HG02678 (cell line): ENCODE data around the gene TUBA3D.
A peak's percentile ranks its signal among the peaks of the same experiment; 100 is the strongest.
"Not testable (repeated sequence)": the region's sequence is repeated elsewhere in the genome, so short reads cannot be mapped to it uniquely, and the experiment has no call there.

Experiments
- ATAC-seq: cut with Tn5 transposase; IDR thresholded peaks from one replicate; pipeline ENCODE4 v1.9.1; 2021; ENCODE audit warnings: mild to moderate bottlenecking, moderate library complexity; ENCODE audit not compliant: unreplicated experiment

The TUBA3D gene

DNA sequence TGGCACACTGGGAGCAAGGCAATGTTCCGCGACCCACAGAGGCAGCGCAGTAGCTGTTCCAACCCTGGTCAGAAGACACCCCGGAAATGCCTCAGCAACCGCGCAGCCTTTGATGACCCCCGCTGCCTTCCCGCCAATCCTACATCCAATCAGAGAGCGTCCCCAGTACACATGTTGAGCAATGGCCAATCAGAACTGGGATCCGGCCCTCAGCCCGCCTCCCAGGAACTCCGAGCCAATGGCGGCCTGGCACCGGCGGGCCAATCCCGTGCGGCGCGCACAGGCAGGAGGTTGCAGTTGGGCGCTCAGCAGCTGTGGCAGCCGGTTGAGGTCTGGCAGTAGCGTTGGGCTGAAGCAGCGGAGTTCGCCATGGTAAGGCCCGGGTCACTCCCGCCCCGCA lies at the start of gene TUBA3D:
TUBA3D (plus strand) TSS at position 289 of the 400 bp plus-strand sequence; CDS start at position 370, 81 bp downstream.
- ATAC-seq, result no peak

DNA sequence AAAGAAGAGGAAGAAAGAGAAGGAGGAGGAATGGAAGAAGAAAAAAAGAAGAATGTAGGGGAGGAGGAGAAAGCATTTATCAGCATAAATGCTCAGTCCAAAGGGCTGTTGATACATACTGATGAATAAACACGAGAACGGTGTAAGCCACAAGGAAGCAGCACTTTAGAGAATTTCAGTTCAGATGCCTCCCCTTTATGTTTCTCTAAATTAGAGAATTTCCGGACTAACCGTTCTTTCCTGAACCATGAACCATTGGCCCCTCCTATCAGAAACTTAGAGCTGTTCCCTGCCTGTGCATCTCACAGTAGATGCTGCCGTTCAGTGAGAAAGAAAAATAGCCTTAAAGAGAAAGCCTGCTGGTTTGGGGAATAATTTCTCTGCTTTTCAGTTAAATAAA lies 49.2 kb upstream of the TUBA3D start:
- ATAC-seq, result no peak

DNA sequence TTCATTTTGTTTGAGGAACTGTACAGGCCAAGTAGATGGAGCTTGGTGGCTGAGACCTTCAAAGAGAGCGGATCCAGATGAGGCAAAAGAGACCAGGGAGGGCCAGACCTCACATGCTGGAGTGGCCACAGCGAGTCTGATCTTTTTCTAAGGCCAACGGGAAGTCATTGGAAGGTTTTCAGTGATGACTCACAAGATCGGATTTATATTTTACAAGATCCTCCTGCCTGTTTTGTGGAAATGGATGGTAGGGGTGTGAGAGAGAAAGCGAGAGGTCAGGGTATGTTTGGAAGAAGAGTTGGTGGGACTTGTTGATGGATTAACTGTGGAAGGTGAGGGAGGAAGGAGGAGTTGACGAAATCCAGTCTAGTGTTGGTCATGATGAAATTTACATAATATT lies 44.6 kb upstream of the TUBA3D start:
- no peak for ATAC-seq

DNA sequence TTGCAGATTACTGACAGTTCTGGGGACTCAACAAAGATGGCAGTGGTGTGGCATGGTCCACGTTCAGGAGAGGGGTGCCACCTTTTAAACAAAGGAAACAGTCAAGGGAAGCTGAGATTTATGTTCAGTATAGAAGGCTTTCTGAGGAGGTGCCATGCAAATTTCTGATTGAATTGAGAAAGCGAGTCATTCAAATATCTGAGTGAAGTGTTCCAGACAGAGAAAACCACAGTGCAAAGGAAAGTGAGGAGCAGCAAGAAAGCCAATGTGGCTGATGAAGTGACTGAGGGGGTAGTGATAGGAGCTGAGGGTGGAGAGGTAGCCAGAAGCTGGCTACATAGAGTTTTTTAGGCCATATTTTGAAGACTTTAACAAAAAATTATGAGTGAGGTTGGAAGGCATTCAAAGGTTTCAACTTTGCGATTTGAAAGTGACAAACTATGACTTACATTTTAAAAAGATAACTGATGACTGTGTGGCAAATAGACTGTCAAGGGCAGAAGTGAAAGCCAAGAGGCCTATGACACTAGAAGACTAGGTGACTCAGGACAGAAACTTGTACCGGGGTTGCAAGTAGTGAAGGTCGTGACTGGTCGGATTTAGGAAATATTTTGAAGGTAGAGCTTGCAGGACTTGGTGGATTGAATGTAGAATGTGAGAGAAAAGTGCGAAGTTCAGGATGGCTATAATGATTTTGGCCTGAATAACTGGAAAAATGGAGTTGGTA lies 35.0 kb upstream of the TUBA3D start:
- ATAC-seq, result not testable (repeated sequence)

DNA sequence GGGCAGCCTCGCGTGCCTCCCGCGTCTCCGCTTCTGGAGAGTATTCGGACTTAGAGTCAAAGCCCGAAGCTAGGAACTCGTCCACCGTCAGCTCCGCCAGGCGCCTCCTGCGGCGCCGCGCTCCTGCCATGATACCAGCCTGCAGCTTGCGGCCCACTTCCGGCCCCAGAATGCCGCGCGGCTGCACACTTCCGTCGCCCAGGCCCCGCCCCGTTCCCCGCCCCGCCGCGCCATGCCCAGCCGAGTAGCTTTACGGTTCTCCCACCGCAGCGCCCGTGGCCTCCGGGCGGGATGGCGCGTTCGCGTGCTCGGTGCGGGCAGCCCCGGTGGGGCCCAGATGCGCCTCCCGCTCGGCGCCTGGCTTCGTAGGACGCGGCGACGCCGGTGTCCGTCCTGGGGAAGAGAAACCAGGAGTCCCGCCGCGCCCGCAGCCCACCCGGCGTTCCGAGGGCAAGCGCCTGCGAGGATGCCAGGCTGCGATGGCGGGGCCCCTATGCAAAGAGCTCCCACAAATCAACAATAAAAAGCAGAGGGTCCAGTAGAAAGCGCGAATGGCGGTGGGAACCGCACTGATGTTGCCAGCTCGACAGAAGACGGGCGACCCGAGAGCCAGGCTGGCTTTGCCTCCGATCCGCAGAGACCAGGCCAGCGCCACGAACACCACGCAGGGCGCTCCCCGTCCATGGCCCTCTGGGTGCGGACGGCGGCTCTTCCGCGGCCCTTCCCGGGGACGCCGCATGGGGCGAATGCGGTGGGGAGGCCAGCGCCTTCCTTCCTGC lies 31.0 kb upstream of the TUBA3D start:
- not testable (repeated sequence) for ATAC-seq

DNA sequence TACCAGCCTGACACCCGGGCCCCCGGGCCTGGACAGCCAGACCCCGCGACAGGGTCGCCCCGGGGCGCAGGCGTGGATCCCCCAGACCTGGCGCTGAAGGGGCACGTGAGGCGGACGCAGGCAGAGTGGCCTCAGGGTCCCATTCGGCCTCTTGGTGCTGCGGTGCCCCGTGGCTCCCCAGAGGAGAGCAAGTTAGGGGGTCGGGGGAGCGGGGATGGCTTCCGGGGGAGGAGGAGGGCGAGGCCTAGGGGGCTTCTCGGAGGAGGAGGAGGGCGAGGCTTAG lies 30.5 kb upstream of the TUBA3D start:
- ATAC-seq, result not testable (repeated sequence)

DNA sequence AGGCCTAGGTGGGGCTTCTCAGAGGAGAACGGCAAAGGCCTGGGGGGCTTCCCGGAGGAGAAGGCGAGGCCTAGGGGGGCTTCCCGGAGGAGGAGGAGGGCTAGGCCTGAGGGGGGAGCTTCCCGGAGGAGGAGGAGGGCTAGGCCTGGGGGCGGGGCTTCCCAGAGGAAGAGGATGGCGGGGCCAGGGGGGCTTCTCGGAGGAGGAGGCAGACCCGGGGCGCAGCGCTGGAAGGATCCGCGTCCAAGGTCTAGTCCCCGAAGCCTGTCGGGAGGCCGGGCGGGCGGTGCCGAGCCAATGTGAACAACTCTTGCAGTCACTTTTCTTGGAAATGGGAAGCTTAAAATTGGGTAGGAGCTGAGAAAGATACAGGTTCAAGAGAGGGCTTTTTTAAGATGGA lies 30.0 kb upstream of the TUBA3D start:
- ATAC-seq, result no peak

DNA sequence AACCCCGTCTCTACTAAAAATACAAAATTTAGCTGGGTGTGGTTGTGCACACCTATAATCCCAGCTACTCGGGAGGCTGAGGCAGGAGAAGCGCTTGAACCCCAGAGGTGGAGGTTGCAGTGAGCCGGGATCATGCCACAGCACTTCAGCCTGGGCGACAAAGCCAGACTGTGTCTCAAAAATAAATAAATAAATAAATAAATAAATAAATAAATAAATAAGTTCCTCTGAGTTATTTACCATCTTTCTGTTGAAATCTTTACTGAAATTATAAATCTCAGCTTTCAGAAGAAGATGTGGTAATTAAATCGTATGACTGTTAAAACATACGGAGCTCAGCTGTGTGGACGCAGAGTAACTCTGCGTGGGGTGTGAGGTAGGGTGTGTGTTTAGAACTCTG lies 27.9 kb upstream of the TUBA3D start:
- not testable (repeated sequence) for ATAC-seq

DNA sequence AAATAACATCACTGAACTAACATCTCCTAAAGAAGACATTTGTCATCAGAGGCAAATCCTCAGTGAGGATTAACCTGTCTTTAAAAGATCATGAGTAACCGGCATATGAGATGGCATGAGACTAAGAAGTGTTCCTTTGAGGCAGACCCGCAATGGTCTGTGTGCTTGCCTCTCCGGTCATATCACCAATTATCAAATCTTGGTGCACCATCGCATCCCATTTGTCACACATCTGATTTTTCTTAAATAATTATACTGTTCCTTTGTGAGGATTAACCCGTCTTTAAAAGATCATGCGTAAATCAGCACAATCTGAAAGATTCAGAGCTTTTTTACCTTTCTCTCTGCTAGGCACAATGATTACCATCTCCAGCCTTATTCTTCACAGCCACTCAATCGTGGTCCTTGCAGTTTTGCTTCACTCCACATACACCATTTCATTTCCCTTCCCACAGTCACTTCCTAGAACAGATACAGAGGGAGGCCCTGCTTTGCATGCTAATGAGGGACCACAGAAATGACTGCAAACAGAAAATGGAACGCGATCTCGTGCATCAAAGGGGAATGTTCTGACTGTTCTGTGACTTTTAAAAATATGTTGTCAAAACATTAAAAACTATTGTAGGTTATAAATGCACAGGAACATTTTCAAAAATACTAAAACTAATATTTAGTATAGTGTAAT lies 24.5 kb upstream of the TUBA3D start:
- peak; percentile 76 for ATAC-seq

DNA sequence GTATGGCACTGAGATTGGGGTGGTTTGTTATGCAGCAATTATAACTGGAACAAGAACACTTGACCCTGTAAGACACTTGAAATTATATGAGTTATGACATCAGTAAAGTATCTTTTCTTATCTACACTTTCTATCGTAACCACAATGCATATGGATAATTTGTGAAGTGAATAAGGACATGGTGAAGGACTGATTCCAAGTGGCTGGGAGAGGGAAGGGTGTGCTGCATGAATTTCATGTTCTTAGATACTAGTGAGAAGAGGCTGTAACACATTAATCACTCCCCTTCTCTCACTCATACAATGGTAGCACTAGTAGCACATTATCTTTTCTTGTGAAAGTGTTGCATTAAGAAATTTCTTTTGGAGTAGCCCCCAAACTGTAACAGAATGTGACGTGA lies 21.0 kb upstream of the TUBA3D start:
- ATAC-seq, result not testable (repeated sequence)

DNA sequence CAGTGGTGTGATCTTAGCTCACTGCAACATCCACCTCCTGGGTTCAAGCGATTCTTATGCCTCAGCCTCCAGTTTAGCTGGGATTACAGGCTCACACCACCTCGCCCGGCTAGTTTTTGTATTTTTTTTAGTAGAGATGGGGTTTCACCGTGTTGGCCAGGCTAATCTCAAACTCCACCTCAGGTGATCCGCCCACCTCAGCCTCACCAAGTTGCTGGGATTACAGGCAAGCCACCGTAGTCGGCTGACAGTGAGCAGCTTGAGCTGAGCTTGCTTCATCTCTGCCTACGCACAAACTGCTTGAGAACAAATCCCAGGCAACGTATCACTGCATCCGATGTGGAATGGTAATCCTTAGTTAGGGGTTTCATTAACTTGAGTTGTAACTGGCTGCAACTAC lies 8.2 kb upstream of the TUBA3D start:
- ATAC-seq, result not testable (repeated sequence)

DNA sequence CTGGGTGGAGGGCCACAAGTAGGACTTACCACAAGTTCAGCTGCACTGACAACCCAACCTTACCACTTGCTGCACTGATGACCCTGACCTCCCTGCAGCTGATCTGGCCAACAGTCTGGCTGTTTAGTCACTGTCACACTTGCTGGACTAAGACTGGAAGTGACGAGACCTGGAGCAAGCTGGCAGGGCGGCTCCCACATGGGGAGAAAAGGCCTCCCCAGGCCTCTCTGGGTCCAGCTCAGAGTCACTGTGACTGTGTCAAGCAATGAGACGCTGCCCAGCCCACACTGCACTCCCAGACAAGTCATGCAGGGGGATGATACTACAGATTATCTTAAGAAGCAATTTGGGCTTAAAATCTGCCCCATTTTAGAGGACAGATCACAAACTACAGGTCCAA lies 5.0 kb upstream of the TUBA3D start:
- not testable (repeated sequence) for ATAC-seq

DNA sequence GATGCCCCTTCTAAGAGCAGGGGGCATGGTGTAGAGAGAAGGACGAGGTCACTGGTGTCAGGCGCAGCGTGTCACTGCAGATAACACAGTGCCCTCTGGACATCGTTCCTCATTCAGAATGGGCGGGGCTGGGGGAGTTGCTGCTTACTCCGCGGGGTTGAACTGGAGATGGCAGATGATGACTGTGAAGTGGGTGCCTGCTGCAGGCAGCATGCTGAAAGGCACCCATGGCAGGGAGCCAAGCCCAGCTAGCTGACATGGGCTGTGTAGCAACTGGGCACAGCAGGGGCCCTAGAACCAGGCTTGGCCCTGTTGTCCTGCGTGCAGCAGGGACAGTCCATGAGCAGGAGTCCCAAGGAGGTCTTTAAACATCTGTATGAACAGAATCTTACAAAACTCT lies 4.3 kb upstream of the TUBA3D start:
- not testable (repeated sequence) for ATAC-seq

DNA sequence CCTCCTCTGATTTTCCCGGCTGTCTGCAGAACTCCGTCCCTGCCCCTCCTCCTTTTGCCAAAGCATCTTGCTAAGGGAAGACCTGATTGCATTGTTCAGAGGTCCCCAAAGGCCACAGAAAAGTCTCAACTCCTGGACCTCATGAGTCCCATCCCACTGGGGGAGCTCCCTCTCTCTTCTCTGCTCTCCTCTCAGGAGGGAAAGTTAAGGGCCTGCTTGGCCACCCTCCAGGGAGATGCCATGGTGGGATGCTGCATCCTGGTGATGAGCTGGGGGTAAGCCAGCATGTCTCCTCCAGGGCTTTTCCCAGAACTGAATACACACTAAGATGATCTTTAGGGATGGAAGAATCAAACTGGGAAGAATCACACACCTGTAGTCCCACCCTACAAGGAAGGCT lies 2.7 kb upstream of the TUBA3D start:
- ATAC-seq, result not testable (repeated sequence)

DNA sequence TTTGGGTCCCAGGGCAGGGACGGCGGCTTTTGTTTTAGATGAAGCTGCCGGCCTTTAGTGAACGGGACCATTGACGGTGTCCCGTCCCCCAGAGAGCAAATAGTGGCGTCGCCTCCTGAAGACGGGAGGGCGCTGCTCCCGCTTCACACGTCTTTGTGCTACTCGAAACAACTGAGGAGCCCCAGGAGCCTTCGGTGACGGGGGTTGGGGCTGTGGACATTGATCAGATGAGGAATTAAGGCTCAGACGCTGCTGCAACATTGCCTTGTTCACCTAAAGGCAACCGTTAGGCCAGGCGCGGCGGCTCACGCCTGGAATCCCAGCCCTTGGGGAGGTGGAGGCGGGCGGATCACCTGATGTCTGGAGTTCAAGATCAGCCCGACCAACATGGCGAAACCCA lies 444 bp downstream of the TUBA3D start:
- ATAC-seq, result not testable (repeated sequence)

DNA sequence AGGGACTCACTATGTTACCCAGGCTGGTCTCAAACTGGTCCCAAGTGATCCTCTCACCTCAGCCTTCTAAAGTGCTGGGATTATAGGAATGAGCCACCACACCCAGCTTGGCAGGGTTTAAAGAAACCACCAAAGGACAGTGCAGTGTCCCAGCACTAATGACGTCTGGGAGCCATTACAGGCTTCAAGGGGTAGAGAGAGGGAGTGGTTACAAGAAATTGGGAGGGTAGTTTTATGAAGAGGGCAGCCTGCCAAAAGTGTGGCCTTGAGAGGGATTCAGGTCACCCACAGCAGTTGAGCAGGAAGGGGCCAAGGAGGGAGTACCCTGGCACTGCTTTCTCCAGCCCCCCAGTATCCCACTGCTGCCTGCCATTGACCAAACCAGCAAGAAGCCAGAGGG lies 1.3 kb downstream of the TUBA3D start:
- ATAC-seq, result not testable (repeated sequence)

DNA sequence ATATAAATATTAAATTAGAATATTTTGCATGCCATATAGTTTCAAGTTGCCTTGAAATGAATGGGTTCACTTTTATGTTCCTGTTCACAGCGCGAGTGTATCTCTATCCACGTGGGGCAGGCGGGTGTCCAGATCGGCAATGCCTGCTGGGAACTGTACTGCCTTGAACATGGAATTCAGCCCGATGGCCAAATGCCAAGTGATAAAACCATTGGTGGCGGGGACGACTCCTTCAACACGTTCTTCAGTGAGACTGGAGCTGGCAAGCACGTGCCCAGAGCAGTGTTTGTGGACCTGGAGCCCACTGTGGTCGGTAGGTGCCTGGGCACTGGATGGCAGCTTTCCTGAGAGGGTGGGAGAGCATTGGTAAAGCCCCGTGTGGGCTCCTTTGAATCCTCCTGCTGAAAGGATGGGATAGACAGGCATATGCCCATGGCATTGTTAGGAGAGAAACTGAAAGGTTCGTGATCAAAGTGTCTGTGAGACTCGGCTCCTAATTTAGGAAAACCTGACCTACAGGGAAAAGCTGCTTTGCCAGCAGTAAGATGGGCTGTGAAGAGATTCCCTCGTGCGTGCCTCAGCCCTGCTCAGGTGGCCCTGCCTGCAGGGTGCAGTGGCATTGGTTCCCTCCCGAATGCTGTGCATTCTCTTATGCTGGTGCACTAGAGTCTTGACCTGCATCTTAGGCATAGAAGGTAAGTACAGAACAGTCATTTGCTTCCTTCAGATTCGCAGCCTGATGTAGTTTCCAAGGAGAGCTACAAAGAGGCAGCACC lies 2.3 kb downstream of the TUBA3D start:
- ATAC-seq, result not testable (repeated sequence)

DNA sequence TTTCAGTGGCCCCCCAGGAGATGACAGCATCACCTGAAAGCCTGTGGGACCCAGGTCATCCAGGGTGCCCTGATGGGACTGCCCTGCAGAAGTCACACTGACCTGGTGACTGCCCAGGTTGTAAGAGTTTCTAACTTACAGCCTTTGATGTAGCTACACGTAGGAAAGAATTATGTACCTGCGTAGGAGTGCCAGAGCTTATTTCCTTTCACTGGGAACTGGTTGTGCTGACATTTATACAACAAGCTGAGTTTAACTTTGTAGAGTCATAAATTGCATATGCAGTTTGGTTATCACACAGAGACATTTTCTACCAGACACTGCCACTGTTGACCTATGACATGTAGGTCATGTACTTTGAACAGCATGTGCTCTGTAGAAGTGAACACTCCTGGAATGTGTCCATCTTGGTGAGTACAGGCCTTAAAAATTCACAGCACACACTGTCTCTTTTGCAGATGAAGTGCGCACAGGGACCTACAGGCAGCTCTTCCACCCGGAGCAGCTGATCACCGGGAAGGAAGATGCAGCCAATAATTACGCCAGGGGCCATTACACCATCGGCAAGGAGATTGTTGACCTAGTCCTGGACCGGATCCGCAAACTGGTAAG lies 3.0 kb downstream of the TUBA3D start:
- ATAC-seq, result not testable (repeated sequence)

DNA sequence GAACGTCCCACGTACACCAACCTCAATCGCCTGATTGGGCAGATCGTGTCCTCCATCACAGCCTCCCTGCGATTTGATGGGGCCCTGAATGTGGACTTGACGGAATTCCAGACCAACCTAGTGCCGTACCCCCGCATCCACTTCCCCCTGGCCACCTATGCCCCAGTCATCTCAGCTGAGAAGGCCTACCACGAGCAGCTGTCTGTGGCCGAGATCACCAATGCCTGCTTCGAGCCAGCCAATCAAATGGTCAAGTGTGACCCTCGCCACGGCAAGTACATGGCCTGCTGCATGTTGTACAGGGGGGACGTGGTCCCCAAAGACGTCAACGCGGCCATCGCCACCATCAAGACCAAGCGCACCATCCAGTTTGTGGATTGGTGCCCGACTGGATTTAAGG lies 4.4 kb downstream of the TUBA3D start:
- ATAC-seq, result not testable (repeated sequence)

DNA sequence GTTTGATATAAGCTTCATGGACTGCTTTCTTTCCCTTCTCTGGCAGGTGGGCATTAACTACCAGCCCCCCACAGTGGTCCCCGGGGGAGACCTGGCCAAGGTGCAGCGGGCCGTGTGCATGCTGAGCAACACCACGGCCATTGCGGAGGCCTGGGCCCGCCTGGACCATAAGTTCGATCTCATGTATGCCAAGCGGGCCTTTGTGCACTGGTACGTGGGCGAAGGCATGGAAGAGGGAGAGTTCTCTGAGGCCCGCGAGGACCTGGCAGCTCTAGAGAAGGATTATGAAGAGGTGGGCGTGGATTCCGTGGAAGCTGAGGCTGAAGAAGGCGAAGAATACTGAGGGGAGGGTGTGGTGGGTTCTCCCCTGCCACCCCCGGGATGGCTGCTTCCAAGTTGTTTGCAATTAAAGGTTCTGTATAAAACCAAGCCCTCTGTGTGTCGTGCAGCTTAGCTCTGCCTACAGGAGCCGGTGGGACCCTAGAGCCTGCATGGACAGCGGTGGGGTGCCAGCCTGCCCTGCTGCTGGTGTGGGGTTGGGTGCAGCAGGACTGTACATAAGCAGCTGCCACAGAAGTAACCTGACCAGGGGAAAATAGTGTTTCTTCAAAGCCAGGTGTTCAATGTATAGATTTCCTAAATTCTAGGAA lies 6.7 kb downstream of the TUBA3D start:
- ATAC-seq, result not testable (repeated sequence)
